ENCODE measurements around the gene NDOR1.

NDOR1 gene

DNA sequence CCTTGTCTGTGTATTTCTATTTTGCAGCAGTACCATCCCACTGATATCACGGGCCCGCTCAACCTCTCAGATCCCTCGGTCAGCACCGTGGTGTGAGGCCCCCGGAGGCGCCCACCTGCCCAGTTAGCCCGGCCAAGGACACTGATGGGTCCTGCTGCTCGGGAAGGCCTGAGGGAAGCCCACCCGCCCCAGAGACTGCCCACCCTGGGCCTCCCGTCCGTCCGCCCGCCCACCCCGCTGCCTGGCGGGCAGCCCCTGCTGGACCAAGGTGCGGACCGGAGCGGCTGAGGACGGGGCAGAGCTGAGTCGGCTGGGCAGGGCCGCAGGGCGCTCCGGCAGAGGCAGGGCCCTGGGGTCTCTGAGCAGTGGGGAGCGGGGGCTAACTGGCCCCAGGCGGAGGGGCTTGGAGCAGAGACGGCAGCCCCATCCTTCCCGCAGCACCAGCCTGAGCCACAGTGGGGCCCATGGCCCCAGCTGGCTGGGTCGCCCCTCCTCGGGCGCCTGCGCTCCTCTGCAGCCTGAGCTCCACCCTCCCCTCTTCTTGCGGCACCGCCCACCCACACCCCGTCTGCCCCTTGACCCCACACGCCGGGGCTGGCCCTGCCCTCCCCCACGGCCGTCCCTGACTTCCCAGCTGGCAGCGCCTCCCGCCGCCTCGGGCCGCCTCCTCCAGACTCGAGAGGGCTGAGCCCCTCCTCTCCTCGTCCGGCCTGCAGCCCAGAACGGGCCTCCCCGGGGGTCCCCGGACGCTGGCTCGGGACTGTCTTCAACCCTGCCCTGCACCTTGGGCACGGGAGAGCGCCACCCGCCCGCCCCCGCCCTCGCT, 37.5 kb upstream of the NDOR1 start:
- DNase-seq (ENCODE audit: low read depth), result no peak

DNA sequence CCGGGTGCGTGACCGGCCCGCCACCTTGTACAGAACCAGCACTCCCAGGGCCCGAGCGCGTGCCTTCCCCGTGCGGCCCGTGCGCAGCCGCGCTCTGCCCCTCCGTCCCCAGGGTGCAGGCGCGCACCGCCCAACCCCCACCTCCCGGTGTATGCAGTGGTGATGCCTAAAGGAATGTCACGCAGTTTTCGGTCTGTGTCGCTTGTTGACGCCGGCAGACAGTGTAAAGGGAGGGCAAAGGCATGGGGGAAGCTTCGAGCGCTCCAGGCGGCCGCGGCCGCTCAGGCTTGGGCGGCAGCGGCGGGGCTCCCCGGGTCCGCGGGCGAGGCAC, 37.0 kb upstream of the NDOR1 start:
- DNase-seq (ENCODE audit: low read depth), result no peak

DNA sequence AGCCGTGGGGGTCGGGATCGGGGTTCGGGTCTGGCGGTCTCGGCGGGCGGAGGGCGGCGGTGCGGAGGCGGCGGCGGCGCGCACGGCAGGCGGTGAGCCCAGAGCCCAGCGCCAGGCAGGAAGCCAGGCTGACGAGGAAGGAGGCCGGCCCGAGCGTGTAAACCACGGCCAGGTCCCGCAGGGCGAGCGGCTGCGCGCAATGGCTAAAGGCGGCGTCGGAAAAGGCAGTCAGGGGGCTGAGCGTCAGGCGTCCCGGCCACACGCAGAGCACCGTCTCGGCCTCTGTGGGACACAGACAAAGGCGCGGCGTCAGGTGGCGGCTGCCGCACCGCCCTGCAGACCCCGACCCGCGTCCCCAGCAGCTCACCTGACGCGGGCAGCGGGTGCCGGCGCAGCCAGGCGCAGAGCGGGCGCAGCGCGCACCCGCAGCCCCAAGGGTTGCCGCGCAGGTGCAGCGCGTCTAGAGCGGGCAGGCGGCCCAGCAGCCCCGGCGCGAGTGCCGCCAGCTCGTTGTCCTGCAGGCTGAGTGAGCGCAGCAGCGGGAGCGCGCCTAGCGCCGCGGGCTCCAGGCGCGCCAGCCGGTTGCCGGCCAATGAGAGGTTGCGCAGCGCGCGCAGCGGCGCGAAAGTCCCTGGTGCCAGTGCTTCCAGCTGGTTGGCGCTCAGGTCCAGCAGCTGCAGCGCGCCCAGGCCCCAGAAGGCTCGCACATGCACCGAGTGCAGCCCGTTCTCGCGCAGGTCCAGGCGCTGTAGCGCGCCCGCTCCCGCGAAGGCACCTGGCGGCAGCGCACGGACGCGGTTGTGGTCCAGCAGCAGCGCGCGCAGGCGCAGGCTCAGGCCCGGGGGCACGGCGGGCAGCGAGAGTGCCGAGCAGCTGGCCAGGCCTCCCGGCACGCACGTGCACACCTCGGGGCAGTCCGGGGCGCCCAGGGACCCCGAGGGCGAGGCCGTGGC, 36.3 kb upstream of the NDOR1 start:
- DNase-seq (ENCODE audit: low read depth), result no peak

DNA sequence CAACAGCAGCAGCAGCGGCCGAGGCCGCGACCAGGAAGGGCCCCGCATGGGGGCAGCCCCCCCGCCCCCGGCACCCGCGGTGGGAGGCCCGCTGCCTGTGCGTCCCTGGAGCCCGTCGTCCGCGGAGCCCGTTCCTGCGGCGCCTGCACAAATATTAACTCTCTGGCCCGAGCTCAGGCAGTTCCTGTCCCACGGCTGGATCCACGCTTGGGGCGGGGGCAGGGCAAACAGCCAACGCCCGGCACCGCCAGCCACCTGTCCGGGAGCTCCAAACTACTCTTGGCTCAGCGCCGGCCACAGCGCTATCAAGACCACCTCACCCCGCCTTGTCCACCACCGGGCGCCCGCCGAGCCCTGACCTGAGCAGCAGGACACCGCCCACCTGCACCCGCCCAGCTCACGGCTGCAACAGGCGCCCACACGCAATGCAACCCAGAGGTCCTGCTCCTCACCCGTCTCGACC, 35.6 kb upstream of the NDOR1 start, which contains the start of gene LRRC26:
Gene LRRC26, minus strand, starts transcription at position 156 of the 463 bp plus-strand sequence. Its CDS starts 108 bp downstream, at position 48.
- DNase-seq (ENCODE audit: low read depth), result no peak

DNA sequence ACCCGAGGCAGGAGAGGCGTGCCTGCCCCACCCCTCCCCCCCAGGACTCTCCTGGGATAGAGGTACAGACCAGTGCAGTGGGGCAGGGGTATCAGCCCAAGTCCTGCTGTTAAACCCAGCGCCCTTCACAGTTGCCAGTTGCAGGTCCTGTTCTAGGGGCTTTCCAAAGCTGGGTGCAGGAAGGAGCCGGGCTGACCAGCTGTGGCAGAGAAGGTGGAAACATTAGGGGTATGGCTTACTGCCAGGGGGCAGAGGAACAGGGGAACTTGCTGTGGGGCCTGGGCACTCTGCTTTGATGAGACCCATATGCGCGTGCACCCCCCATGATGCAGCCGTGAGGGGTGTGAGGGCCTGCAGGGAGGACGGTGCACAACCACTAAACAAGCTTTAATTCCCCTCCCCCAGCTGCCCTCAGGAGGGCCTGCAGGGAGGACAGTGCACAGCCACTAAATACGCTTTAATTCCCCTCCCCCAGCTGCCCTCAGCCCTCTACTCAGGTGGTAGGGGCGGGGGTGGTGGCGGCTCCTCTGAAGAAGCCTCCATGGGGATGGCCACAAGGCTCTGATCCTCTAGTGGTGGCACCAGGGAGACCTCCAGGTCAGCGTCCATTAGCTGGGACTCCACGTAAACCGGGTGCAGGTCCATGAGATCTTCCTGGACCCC, 34.9 kb upstream of the NDOR1 start:
- no peak for DNase-seq (ENCODE audit: low read depth)

DNA sequence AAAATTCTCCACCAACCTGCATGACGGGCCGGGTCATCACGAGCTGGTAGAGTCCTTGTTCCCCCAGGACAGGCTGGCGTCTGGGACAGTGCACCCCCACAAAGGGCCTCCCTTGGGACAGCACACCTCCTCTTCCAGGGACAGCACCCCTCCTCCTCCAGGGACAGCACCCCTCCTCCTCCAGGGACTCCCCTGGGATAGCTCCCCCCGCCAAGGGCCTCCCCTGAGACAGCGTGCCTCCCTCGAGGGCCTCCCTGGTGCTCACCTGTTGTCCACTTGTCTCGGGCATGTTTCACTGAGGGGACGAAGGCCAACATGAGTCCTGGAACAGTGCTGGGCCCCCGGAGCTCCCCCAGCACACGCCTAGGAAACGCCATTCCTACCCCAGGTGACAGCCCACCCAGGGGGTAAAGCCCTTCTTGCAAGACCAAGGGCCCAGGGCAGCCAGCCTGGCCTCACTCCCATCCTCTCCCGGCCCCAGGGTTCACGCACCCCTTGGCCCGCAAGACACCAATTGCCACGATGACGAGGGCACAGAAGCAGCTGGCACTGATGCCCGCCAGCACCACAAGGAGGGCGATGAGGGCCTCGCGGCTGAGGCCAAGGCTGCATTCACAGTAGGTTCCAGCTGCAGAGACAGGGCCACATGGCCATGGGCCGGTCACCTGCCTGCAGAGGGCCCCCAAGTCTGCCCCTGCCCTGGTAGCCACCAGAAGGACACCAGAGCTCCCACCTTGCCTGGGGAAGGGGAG, 34.2 kb upstream of the NDOR1 start:
- no peak for DNase-seq (ENCODE audit: low read depth)

DNA sequence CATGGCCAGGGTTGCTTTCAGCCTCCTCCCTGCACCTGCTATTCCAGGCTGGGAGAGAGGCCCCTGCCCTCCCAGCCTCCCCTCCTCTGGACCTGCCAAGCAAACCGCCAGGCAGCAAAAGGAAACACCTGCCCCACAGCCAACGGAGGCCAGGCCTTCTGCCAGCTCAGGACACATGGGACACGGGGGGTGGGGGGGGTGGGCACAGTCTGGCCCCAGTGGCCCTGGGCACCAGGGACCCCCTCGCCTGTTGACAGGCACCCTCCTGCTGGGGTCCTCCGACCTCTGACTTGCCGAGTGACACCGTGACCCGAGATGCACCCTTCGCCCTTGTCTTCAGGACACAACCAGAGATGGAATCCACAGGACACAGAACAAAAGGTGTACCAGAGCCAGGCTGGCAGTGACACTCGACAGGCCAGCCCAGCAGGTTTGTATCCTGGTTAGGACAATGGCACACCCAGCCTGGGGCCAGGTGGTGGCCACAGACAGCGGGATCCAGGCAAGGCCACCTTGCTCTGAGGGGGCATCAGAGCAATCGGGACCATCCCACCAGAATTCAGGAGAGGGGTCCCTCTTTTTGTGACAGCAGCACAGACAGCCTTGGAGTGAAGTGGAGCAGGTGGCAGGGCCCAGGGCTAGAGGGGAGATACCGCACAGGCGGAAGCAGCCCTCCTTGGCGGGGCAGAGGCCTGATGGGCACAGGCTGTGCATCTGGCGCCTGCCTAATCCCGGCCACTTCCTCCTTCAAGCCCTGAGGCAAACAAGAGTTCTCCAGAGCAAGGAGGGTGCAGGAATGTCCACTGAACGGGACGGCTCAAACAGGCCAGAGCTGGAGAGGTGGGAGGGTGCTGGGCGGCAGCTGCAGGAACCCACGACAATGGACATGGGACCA, 32.4 kb upstream of the NDOR1 start:
- DNase-seq (ENCODE audit: low read depth), result no peak

DNA sequence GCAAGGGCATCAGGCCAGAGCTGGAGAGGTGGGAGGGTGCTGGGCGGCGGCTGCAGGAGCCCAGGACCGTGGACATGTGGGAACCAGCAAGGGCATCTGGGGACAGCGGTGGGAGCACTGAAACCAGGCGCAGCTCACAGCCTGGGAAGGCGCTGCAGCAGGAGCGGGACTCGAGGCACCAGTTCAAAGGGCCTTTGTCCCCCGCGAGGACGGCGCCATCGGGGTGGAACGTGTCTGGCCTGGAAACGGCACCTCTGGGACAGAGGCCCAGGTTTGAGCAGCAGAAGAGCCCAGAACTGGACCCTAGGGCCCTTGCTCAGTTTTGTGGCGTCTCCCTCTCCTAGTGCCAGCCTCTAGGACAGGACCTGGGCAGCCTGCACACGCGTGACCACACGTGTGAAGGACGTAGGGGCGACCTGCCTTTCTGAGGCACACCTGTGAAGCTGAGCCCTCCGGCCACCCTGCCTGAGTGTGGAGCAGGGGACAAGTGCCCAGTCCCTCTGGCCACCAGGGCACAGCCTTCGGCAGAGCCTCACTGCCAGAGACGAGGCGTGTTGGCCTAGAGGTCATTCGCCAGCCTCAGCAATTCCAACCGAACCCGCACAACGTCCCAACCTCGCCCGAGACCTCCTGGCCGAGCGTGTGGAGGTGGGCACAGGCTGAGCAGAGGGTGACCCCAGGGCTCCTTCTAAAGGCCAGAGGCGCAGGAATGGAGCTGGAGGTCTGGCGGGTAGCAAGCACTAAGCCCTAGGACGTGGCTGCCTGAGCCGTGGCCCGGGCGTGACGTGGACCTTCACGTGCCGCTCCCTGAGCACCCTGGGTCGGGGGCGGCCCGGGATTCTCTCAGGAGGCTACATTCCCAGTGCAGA, 31.5 kb upstream of the NDOR1 start:
- no peak for DNase-seq (ENCODE audit: low read depth)

DNA sequence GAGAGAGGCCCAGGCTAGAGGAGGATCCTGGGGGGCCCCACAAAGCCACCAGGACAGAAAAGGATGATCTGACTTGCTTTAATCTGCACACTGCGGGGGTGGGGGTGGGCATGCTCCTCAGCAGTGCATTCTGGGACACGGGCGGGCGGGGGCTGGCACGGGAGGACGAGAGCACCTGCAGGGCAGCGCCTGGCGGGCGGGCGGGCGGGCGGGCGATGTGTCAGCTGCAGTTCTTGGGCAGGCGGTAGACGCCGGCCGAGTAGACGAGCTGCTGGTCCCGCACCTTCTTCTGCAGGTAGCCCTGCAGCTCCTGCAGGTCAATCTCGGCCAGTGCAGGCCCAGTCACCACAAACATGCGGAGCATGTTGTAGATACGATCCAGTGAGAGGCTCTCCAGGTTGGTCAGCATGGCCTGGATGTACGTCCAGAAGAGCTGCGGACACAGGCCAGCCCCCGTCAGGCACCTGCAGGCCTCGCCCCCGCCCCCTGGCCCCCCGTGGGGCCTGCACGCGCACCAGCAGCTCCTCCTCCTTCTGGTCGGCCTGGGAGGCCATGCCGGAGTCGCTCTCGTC, 30.7 kb upstream of the NDOR1 start:
- DNase-seq (ENCODE audit: low read depth), result no peak

DNA sequence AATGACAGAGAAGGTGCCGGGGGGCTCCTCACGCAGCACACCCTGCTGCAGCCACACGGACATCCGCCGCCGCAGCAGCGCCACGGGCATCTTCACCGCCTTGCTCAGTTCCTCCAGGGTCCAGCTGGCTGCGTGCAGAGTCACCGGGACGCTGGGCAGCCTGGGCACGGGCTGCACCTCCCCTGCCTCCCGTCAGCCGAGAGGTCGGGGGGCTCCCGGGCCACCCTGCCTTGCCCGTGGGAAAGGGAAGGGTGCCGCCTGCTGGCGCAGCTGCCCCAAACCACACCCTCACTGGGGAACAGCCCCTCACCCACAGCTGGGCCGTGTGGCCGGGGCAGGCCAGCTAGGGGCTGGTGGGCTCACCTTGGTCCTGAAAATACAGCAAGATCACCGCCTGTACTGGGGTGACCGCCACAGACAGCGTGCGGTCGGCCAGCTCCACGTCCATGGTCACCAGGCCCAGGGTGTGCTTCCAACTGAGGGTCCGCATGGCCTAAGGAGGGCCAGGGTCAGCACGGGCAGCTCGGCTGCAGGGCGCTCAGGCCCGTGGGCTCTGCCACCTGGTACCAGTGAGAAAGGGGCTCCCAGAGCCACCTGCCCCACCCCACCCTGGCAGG, 30.0 kb upstream of the NDOR1 start:
- DNase-seq (ENCODE audit: low read depth), result no peak

DNA sequence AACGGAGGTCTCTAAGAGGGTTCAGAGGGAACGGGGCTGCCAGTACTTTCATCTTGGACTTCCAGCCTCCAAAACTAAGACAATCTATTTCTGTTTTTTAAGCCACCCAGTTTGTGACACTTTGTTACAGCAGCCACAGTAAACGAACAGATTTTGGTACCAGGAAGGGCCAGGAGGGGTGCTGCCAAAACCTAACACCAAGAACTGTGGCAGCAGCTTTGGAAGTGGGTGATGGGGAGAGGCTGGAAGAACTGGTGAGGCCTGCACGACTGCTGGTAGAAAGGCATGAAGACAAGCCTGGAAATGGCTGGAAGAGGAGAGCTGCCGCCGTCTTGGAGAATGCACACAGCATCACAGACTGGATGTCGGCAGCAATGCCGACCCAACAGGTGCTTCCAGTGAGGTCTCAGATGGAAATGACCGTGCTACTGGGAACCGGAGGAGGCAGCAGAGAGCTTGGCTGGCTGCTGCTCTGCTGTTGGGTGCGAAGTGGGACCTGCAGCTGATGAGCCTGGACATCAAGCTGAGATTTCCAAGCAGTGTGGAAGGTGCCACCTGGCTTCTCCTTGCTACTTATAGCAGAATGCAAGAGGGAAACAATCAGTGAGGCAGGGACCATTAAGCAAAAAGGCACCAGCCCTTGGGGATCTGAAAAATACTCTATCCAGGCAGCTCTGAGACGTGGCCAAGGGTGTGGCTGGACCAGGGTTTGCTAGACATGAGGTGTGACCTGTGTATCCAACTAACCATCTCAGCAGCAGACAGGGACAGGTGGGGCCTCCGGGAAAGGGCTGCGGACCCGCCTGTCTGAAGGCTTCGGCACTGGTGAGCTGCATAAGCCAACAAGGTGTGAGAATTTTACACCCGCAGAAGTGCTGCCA, 29.0 kb upstream of the NDOR1 start:
- no peak for DNase-seq (ENCODE audit: low read depth)

DNA sequence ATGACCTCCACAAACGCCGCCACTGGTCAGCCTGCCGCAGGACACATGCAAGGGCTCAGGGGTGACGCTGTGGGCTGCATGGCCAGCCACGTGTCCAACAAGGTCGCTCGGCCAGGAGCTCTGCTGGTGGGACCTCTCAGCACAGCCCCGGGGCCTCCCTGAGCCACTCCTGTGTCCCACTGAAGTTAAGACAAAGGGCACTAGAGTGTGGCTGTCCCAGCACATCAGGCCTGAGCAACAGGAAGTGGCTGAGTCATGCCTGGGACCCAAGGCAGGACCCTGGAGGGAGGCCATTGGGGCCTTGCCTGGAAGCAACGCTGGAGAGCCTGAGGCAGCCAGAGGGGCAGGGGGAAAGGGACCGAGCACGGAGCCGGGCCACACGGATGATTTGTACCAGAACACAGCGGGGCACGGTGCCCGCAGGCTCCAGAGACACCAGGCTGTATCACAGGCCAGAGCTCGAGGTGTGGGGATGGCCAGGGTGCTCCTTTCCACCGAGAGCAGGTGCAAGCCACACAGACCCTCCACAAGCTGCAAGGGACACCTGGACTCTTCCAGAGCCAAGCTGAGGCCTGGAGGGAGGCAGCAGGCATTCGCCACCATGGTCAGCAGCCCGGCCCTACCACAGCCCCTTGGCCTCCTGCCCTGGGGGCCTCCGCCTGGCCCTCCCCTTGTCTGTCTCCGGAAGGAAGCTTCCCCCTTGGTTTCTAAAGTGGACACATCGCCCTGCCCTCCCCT, 27.1 kb upstream of the NDOR1 start:
- no peak for DNase-seq (ENCODE audit: low read depth)

DNA sequence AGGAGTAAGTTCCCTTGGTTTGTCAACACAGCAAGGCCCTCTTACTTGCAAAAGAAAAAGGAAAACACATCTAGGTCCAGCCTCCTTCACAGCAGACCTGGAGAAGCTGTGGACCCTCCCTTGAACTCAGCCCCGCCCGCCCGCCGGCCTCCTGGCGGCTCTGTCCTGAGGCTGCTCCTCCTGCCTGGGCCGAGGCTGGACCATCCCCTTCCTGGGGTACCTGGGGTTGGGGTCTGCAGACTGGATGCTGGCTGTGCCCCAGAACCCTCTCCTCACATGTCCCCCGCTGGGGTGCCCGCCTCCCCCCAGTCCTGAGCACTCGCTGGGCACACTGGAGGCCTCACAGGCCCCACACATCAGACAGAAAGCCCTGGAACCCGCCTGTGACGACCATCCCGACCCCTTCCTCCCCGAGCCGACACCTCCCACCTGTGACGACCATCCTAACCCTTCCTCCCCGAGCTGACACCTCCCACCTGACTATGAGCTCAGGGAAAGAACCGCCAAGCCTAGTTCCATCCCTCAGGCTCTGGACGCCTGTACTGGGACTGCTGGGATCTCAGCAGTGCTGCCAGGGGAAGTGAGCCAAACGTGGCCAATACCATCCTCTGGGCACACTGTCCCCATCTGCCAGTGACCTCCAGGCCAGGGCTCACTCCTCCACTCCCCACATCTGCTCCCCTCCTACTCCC, 26.4 kb upstream of the NDOR1 start:
- no peak for DNase-seq (ENCODE audit: low read depth)

DNA sequence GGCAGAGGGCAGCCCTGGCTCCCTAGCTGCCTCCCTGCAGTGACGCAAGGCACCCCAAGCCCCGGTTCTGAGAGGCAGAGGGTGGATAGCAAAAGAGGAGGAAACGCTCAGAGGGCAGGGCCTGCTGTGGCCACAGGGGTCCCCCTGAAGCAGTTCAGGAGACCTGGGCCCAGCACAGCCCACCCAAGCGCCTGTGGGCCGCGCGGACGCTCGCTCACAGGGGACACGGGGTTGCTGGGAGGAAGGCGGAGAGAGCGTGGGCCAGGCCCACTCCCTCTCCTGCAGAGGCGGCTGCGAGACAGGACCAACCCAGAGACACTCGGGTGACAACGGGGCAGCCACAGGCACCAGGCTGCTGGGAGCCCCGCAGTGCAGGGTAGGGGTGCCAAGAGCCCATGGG, 25.7 kb upstream of the NDOR1 start:
- no peak for DNase-seq (ENCODE audit: low read depth)

DNA sequence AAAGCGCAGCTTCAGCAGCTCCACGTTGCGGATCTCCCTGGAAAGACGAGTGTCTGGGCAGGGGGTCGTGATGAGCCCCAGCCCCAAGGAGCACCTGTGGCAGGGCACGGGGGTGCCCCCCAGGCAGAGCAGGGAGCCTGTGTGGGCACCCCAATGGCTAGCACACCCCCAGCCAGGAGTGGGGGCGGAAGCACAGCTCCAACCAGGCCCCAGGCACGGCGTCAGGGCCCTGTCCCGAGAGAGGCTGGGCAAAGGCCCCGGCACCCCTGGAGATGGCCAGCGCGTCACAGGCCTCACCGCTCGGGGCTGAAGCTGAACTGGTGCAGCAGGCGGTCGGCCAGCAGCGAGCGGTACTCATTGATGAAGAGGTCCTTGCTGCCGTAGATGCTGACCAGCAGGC, 25.0 kb upstream of the NDOR1 start:
- DNase-seq (ENCODE audit: low read depth), result no peak

DNA sequence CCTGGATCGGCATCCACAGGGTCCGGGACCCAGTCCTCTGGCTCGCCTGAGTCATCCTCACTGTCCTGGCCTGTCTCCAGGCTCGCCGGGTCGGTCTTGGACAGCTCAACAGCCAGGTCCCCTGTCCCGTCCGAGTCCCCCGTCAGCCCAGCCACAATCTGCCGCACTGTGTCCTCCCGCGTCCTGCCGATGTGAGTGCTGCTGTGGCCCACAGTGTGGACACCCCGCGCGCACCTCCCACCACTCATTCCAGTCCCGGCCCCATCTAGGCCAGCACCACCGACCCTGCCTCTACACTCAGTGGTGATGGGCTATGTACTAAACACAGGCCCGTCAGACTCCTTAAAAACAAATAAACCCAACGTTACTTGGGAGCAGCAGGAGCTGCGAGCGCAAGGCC, 23.8 kb upstream of the NDOR1 start:
- no peak for DNase-seq (ENCODE audit: low read depth)

DNA sequence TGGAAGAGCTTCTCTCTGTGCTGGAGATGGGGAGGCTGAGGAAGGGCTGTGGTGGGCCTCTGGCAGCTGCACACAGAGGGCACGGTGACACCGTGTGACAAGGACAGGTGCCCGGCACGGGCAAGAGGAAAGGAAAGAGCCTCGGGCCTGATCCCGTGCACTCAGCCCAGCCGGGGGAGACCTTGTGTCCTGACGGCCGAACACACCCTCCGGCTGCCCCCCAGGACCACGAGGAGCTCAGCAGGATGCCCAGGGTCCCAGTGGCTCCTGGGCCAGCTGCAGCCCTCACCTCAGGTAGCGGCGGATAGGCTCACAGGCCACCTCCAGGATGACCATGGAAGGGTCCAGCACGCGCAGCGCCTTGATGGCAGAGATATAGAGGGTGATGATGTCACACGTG, 22.7 kb upstream of the NDOR1 start:
- no peak for DNase-seq (ENCODE audit: low read depth)
